Jurkat, Clone E6-1 (cell line): ENCODE data around the gene ARID3A.
"Not testable (repeated sequence)": the region's sequence is repeated elsewhere in the genome, so short reads cannot be mapped to it uniquely, and the experiment has no call there.

ENCODE experiments used
- DNase-seq: peaks from one replicate; pipeline ENCODE4 v3.0.0-alpha.2; 2011; ENCODE audit warnings: low read depth, low spot score
- H3K4me3 ChIP-seq: 2 replicates; pipeline ENCODE4 v1.5.1; 2011; ENCODE audit warnings: mild to moderate bottlenecking, low read length, control low read depth, moderate library complexity

The ARID3A gene

GRCh38 chr19:1019616-1019961 lies 93.8 kb downstream of the ARID3A start:
- no peak for DNase-seq
- H3K4me3 ChIP-seq = peak overlapping the region; percentile 97

- H3K4me3 ChIP-seq = peak overlapping the region; percentile 97
- DNase-seq = no peak
These were observed 94.4 kb downstream of the ARID3A start for GRCh38 chr19:1019980-1020867.

GRCh38 chr19:1020868-1021425 lies 95.1 kb downstream of the ARID3A start, which contains the start of gene TMEM259:
Gene TMEM259, minus strand, starts transcription at chr19:1021123. Its CDS starts 127 bp downstream, at chr19:1020996.
- DNase-seq = peak; percentile 94
- peak within 1 kb of the TSS; percentile 97 for H3K4me3 ChIP-seq

DNA sequence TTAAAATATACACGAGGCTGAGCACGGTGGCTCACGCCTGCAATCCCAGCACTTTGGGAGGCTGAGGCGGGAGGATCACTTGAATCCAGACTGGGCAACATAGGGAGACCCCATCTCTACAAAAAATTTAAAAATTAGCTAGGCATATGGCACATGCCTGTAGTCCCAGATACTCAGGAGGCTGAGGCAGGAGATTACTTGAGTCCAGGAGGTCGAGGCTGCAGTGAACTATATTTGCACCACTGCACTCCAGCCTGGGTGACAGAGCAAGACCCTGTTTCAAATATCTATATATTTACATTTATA lies 98.0 kb downstream of the ARID3A start:
- not testable (repeated sequence) for H3K4me3 ChIP-seq

DNA sequence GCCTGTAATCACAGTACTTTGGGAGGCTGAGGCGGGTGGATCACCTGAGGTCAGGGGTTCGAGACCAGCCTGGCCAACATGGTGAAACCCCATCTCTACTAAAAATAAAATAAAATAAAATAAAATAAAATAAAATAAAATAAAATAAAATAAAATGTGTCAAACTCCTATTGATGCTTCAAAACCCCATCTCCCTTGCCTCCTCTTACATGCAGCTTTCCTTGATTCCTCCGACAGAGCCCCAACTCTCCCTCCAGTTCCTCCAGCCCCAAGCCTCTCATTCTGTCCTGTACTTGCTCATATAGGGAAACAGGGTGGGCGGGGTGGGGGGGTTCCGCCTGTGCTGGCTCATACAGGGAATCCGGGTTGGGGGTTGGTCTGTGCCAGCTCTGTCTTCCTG lies 99.2 kb downstream of the ARID3A start:
- not testable (repeated sequence) for H3K4me3 ChIP-seq, DNase-seq

More for the DNA sequence above, 98.0 kb downstream of the ARID3A start:
- DNase-seq = not testable (repeated sequence)
